Erythroblast (primary cell): ENCODE data around the gene TRAF3IP1.

Experiments
- DNase-seq, 2 experiments: peaks; one replicate each; lab custom pipeline; 2025; lab: John Stamatoyannopoulos, UW
- GATA1 ChIP-seq: IDR thresholded peaks from 2 replicates; pipeline ENCODE4 v1.6.1; 2011; ENCODE audit warnings: low read depth, mild to moderate bottlenecking, control low read depth, low read length, moderate library complexity
- POLR2A ChIP-seq: IDR thresholded peaks from 2 replicates; pipeline ENCODE4 v1.6.1; 2011; ENCODE audit warnings: mild to moderate bottlenecking, low read length

The TRAF3IP1 gene

DNA sequence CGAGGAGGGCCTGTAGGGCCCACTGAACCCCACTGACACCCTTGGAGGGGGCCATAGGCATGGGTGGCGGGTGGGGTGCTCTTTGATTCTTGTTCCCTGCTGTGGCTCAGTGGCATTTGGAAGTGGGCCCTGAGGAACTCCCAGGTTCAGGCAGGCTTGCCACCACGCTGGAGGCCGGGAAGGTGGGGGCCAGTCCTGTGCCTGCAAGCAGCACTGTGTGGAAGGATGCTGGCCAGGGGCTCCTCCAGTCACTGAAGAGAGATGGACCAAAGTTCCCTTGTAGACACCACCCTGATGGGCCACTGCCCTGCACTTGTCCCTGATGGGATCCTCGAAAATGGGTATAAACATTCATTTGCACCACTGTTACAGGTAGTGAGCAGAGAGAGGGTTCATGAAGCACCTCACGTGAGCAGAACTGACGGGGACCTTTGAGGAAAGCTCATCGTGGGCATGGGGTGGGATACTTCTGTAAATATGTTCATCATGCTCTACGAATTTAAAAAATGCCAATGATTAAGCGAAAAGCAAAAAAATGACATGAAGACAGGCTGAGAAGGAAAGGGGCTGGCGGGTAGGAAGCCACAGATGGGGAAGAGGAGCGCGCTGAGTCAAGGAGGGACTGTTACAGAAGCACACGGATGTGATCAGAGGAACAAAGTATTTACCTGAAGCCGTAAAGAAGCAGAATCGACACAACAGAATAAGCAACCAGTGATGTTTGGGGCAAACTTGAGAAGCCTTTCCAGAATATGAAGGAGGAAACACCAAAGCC lies 61.2 kb downstream of the TRAF3IP1 start:
- TF ChIP-seq GATA1 (no peak), POLR2A (no peak)
- no peak for DNase-seq

DNA sequence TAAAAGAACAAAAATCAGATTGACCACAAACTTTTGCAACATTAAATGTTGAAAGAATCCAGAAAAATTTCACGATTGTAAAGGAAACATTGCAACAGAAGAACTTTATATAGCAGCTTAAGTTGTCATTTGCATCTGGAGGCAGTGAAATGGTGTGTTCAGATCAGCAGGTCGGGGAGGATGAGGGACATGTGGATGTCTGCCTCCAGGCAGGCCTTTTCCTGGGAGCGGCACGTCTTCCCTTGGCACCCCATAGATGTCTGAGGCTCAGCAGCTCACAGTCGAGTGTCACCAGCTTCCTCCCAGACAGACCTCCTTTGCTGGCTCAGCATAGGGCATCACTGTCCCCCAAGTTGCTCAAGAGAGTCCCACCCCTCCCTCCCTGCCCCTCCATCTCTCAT lies 62.1 kb downstream of the TRAF3IP1 start:
- no peak for DNase-seq
- TF ChIP-seq GATA1: no peak
- TF ChIP-seq POLR2A: no peak

DNA sequence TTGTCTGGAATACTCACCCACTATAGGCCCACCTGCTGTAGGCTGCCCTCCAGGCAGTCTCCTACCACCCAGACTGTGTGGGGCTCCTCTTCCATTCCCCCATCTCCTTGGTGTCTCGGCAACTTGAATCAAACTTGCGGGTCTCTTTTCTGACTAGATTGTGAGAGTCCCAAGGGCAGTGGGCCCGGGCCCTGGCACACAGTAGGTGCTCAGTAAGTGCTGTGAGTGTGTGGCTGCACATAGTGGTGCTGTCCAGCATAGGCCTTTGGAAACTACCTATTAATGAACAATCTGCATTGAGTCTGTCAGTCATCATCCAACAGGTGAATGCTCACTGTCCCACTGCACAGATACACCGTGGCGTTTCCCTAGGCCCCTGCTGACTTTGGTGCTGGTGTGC lies 62.8 kb downstream of the TRAF3IP1 start:
- DNase-seq: no peak
- no peak for TF ChIP-seq GATA1
- no peak for TF ChIP-seq POLR2A

DNA sequence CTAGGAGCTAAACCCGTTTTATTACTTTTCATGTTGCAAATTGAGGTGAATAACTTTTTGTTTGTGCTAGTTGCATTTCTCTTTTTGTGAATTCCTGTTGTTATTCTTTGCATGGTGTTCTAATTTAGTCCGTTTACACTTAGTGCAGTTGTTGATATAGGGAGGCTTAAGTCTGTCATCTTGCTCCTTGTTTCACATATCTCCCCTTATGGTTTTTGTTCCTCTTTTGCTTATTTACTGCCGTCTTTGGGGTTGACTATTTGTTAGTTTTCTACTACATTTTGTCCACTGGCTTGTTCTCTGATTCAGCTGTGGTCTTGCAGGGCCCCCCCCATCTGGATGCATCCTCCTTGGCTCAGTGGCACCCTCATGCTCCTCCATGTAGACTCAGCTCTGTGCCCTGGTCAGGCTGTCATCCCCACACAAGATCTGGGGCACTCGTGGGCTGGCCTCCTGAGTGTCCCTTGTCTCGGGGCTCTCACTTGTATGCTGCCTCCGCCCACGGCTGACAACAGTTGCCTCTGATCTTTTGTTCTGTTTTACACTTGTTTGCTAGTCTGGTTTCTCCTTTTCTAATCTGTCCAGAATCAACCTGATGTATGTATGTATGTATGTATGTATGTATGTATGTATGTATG lies 63.5 kb downstream of the TRAF3IP1 start:
- no peak for DNase-seq
- no peak for TF ChIP-seq POLR2A
- TF ChIP-seq GATA1: no peak

DNA sequence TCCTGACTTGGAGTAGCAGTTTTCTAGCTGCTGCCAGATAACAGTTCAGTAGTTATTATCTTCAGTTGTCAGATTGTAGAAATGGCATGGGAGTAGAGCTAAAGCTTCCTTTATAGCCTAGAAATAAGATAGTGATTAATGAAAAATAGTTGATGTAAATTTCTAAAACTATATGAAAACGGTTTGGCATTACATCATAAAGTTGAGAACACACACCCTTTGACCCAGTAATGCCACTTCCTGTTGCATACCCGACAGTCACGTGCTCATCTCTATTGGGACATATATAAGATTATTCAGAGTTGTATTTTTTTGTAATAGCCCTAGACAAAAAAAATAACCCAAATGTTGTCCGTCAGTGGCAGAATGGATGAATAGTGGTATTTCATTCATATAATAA lies 67.0 kb downstream of the TRAF3IP1 start:
- peak; percentile 57 to 64 for DNase-seq
- TF ChIP-seq GATA1: no peak
- no peak for TF ChIP-seq POLR2A

DNA sequence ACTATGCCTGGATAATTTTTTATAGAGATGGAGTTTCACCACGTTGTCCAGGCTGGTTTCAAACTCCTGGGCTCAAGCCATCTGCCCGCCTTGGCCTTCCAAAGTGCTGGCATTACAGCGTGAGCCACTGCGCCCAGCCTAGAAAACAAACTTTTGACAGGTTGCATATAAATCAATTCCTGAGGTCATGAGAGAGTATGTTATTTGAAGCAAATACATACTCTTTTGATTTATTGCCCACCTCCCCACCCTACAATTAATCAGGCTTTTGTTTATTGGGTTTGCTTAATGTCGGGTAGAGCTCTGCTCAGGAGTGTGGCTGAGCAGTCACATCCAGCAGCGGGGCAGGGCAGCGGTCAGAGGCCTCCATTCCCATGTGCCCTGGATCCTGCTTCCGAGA lies 68.5 kb downstream of the TRAF3IP1 start:
- DNase-seq: no peak

DNA sequence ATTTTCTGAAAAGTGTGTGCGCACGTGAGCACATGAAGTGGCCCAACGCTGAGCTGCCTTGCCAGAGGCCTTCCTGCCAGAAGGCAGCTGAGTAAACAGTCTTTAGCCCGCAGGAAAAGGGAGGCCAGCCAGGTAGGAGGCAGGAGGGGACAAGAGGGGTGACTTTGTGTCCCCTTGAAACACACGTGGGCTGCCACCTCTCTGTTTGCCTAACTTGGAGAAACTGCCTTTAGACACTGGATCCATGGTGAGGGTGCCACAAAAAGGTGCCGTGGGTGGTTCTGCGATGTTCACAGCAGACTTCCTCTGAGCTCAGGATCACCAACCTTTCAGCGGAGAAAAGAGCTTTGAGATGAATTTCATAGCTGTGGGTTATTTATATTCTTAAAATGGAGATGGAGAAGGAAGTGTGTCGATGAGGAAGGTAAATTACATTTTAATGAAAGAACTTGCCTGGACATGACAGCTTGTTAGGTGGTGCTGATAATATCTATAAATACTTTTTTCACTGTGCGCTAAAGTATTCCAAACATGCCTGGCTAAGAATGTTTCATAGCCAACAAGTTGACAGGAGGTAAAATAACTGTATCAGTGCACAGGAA lies 69.8 kb downstream of the TRAF3IP1 start:
- no peak for DNase-seq
- no peak for TF ChIP-seq POLR2A
- TF ChIP-seq GATA1: no peak

More for the DNA sequence above, 68.5 kb downstream of the TRAF3IP1 start:
- TF ChIP-seq GATA1 (no peak), POLR2A (no peak)

DNA sequence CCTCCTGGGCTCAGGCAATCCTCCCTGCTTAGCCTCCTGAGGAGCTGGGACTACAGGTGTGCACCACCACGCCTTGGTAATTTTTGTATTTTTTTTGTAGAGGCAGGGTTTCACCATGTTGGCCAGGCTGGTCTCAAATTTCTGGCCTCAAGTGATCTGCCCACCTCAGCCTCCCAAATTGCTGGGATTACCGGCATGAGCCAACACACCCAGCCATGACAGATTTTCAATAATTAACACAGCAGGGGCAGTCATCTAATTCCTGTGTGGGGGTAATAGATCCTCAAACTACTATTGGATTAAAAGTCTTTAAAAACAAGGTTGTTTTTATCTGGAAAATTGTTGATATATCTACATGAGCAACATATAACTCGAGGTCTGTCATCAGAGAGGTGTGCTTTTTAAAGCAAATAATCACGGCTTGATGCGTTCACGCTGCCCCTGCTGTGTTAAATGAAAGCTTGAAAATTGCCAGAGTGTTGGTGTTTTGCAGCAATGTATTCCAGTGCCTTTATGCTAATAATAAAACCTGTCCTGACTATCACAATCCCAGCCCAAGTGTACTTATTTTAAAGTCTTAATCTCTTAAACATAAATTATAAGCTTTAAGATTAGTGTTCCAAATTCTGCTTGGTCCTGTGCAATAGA lies 70.8 kb downstream of the TRAF3IP1 start:
- no peak for TF ChIP-seq GATA1
- TF ChIP-seq POLR2A: no peak
- DNase-seq: no peak

DNA sequence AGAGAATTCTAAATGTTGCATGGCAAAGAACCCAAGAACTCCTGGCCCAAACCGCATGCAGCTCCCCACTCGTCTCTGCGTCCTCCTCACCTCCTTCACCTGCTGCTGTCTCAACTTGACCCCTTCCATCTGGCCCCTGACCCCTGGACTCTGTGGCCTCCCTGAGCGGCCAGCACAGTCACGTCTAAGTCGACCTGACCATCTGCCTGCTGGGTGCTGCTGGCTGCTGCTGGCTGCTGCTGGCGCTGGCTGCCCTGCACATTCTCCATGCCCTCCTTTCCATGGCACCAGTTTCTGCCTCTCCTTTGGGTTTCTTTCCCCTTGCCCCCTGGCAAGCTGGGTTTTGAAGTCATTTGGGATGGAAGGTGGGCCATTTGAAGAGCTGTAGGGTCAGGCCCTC lies 76.3 kb downstream of the TRAF3IP1 start:
- TF ChIP-seq GATA1 (no peak), POLR2A (no peak)
- no peak for DNase-seq

DNA sequence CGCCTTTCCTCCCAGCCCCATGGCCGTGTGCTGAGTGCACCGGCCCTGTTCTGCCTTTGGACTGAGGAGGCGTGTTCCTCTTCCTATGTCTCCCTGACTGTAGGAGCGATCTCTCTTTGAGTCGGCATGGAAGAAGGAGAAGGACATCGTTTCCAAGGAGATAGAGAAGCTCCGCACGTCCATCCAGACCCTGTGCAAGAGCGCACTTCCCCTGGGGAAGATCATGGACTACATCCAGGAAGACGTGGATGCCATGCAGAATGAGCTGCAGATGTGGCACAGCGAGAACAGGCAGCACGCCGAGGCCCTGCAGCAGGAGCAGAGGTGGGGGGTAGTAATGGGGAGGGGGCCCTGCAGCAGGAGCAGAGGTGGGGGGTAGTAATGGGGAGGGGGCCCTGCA lies 77.0 kb downstream of the TRAF3IP1 start:
- DNase-seq: no peak

DNA sequence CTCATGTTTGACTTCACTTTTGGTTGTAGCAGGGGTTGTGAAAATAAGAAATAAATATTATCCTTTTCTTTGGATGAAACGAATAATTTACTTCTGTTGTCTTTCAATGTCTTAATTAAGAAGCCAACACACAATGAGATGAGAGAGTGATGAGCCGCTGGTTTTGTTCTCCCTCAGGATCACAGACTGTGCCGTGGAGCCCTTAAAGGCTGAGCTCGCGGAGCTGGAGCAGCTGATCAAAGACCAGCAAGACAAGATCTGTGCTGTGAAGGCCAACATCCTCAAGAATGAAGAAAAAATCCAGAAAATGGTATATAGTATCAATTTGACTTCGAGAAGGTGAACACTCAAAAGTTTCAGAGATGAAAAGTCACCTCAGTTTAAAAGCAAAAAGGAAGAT lies 78.3 kb downstream of the TRAF3IP1 start:
- TF ChIP-seq GATA1 (no peak), POLR2A (no peak)
- DNase-seq: no peak

More for the DNA sequence above, 77.0 kb downstream of the TRAF3IP1 start:
- no peak for TF ChIP-seq GATA1
- no peak for TF ChIP-seq POLR2A

DNA sequence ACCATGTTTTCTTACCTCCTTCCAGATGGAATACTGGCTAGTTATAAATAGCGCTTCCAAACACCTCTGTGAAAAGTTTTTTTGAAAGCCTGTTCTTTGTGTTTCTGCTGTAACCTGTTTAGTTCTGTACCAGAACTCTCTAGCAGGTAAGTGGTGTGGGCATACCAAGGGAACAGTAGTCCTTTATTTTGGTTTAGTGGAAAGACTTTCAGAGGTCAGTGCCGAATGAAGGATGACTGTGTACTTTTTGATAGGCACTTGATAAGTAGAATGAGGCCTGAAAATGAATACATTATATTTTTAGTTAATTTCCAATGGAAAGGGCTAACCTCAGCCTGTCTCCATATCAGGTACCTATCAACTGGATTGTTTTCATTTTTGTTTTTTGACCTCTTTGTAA lies 78.8 kb downstream of the TRAF3IP1 start:
- TF ChIP-seq POLR2A (no peak), GATA1 (no peak)
- DNase-seq: no peak

DNA sequence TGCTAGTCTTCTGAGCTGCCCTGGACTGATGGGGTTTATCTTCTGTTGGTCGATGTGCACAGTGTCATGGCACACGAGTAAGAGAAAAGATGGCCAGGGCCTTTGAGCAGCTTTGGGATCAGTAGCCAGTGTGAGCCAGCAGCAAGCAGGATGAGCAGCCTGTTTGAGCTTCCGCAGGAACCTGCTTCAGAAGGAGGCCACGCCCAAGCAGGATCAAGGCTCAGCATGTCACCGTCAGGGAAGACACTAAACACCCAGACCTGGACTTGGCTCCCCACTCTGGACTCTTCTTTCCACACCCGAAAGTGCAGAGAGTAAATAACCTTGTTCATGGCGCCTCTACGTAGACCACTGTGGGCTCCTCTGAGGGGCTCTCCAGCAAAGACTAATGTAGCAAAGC lies 81.2 kb downstream of the TRAF3IP1 start:
- no peak for DNase-seq
- TF ChIP-seq GATA1 (no peak), POLR2A (no peak)

DNA sequence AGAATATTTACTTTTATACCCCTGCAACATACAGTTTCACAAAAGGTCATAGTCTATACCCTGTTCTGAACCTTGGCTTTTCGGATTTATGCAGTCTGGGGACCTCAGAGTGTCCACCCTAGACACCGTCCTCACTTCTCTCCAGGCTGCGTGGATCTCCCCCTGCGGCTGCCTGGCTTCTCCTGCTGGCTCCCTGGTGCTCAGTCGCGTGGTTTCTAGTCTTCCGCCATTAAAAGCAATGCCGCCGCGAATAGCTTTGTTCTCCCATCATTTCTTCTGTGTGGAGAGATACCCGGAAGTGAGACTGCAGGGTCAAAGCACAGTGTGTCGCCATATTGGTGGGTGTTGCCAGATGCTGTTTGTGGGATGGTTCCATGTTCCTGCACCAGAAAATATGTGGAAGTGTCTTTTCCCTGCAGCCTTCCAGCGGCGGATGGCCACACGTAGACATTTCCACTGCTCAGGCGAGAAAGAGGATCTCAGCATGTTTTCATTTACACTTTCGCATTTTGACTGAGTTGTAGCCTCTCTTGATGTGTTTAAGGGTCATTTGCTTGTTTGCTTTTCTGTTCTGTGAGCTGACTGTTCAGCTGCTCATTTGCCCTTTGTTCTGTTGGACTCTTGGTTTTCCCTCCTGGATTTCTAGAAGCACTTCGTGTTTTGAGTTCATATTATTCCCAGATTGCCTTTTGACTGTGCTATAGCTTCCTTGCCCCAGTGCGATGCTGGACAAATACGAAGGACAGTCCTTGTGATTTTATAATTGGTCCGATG lies 83.5 kb downstream of the TRAF3IP1 start:
- DNase-seq: no peak
- TF ChIP-seq POLR2A (no peak), GATA1 (no peak)
